Diencephalon (tissue), 1 donor: Measurements from ENCODE around the gene FANK1. TPM values are rescaled to one million over a fixed set of nuclear protein-coding genes. Genes with fewer than 3 reads are reported as not detected.

Source experiments
- small RNA-seq: library from RNA; depleted of rRNA; stranded (forward); fragments of <200 nt; gene quantifications from one replicate; pipeline ENCODE3, GENCODE V24; 2014
- total RNA-seq: library from RNA; depleted of rRNA; stranded (reverse); fragments of >200 nt; gene quantifications from one replicate; pipeline ENCODE4 v1.2.3, GENCODE V29; 2014

Gene FANK1, protein sequence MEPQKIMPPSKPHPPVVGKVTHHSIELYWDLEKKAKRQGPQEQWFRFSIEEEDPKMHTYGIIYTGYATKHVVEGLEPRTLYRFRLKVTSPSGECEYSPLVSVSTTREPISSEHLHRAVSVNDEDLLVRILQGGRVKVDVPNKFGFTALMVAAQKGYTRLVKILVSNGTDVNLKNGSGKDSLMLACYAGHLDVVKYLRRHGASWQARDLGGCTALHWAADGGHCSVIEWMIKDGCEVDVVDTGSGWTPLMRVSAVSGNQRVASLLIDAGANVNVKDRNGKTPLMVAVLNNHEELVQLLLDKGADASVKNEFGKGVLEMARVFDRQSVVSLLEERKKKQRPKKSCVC
- total RNA-seq: 11.3 TPM

DNA sequence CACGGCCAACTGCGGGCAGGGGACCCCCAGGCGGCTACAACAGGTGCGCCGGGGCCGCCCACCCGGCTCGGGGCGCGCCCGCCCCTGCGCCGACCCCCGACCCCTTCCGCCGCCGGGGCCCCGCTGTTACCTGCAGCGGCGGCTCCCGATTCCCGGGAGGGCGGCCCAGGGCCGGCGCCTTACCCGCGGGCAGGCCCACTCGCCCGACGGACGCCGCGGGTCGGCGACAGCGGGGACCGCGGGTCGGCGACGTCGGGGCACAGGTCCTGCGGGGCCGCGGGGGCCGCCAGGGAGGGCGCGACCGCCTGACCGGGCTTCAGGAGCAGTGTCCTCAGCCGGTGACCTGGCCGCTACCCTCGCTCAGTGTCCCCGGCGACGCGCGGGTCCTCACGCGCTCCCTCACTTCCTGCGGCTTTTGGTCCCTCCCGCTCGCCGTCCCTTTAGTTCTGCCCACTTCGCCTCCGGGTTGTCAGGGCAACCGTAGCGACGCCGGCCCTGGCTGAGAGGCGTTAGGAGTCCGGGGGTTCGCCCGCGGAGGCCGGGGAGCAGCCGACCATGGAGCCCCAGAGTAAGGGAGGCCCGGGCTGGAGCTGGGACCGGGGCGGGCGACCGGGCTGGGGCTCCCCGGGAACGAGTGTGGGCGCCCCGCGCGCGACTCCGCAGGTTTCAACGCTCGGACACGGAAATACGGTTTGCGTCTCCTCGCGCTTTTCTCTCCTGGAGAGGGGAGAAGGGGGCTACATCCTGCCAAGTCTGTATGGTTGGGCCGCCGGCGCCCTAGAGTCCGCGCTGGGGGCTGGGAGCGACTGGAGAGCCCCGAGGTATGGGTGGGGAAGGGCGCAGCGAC lies at the start of gene FANK1:
Gene FANK1, plus strand, starts transcription at position 477 of the 847 bp plus-strand sequence. Its CDS starts 79 bp downstream, at position 556.

DNA sequence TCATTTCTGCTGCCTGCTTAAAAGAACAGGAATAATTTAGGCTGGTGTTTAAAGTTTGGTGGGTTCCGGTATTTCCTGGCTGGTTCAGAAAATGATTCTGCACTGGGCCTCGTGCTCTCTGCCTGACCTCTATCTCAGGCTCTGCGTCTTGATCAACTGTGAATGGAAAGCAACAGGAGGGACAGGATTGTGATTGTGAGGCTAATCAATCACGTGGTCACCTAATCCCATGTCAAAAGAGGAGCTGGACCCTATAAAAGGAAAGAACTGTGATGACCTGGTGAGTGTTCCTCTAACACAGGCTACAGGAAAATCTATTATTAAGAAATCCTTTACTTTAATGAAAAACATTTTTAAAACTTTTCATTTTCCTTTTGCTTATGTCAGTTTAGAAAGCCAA lies 15.2 kb upstream of the FANK1 start, which contains the start of gene DHX32:
Gene DHX32, minus strand, starts transcription at position 101 of the 400 bp plus-strand sequence. CDS start 468 bp downstream, outside the sequence.

Small RNAs within 50 kb of the gene (small RNA-seq; reads per million reads assigned to genes)
- not detected for gene GNG10P1
- not detected for gene RF00017
- gene RNU2-42P: not detected

Other genes starting within 250 kb of the FANK1 start
- not detected for gene TEX36, start 213.4 kb upstream of the FANK1 start, total RNA-seq
- 44.1 TPM for gene EDRF1, start 176.9 kb upstream of the FANK1 start, total RNA-seq
- 0.46 TPM for gene MMP21, start 120.7 kb upstream of the FANK1 start, total RNA-seq
- gene UROS, start 73.3 kb upstream of the FANK1 start, total RNA-seq: 82.1 TPM
- gene BCCIP, start 73.0 kb upstream of the FANK1 start, total RNA-seq: 38.1 TPM
- gene DHX32, start 15.3 kb upstream of the FANK1 start, total RNA-seq: 20.5 TPM